Gastrocnemius medialis (tissue), 4 donors: ENCODE data around the gene SPTBN1. TPM values are rescaled to one million over a fixed set of nuclear protein-coding genes. Genes with fewer than 3 reads are reported as not detected.

Experiments
- ATAC-seq, 2 donors: fragments of 150-250 bp; one replicate each; pipeline ENCODE4 v1.9.1; 2016
- DNase-seq, 2 donors: peaks; one replicate each; pipeline ENCODE4 v3.0.0-alpha.2; 2019
- H3K27ac ChIP-seq, 4 donors: fragments of 200-600 bp; sonication (generic); 1 replicate in 1 of 4; 2 replicates in 3 of 4; pipeline ENCODE4 v1.5.1; 2016 to 2018; ENCODE audit warnings: mild to moderate bottlenecking in 2 of 4, moderate library complexity in 1 of 4
- H3K27me3 ChIP-seq, 3 donors: fragments of 200-600 bp; sonication (generic) in 2 of 3; 1 replicate in 1 of 3; 2 replicates in 2 of 3; pipeline versions ENCODE4 v1.5.1 to v1.6.0; 2016 to 2019; ENCODE audit warnings: mild to moderate bottlenecking in 1 of 3, moderate library complexity in 1 of 3
- H3K36me3 ChIP-seq, 2 donors: fragments of 200-600 bp; sonication (generic) in 1 of 2; one replicate each; pipeline ENCODE4 v1.5.1; 2017 to 2018
- H3K4me1 ChIP-seq, 2 donors: fragments of 200-600 bp; sonication (generic) in 1 of 2; one replicate each; pipeline ENCODE4 v1.5.1; 2016 to 2017; ENCODE audit warnings: mild to moderate bottlenecking in 2 of 2
- H3K4me3 ChIP-seq, 4 donors: fragments of 200-600 bp; sonication (generic) in 3 of 4; 1 replicate in 1 of 4; 2 replicates in 3 of 4; pipeline ENCODE4 v1.5.1; 2016 to 2019; ENCODE audit warnings: mild to moderate bottlenecking in 2 of 4
- H3K9me3 ChIP-seq, 3 donors: fragments of 200-600 bp; sonication (generic) in 2 of 3; 1 replicate in 1 of 3; 2 replicates in 2 of 3; pipeline ENCODE4 v1.5.1; 2016 to 2019
- POLR2A ChIP-seq, 2 donors: fragments of 450-650 bp; IDR thresholded peaks; one replicate each; pipeline ENCODE4 v1.6.1; 2017; ENCODE audit warnings: antibody characterized with exemption in 2 of 2, mild to moderate bottlenecking in 2 of 2, moderate library complexity in 2 of 2
- in situ Hi-C, 4 donors: fragments of 200-750 bp; cut with MboI; loops; one replicate each; pipeline versions ENCODE4 v1.15.0 to v1.8.0; 2017; ENCODE audit warnings: low sequenced_read_pairs in 4 of 4
- intact Hi-C: fragments of 100-400 bp; cut with DNase I; formaldehyde crosslinking; loops from one replicate; pipeline ENCODE4 v1.15.1; 2023; ENCODE audit warnings: low total_unique reads
- total RNA-seq, 4 donors: library from RNA; depleted of rRNA; stranded (reverse); fragments of >200 nt; gene quantifications; one replicate each; pipeline versions ENCODE4 v1.1.0 to v1.2.3, GENCODE V29; 2016
- TF ChIP-seq, protein P1 (sequence below), 5 experiments: fragments of 450-650 bp in 3 of 5; fragments of 200-600 bp in 2 of 5; sonication (generic) in 2 of 5; IDR thresholded peaks in 4 of 5; conservative IDR thresholded peaks in 1 of 5; 1 replicate in 4 of 5; 2 replicates in 1 of 5; pipeline ENCODE4 v1.5.1; 2016 to 2019; ENCODE audit warnings: antibody characterized with exemption in 5 of 5, mild to moderate bottlenecking in 3 of 5, moderate library complexity in 3 of 5

Gene SPTBN1
- total RNA-seq, 4 donors from 2014 or later = 107 to 191 (median 119) TPM

DNA sequence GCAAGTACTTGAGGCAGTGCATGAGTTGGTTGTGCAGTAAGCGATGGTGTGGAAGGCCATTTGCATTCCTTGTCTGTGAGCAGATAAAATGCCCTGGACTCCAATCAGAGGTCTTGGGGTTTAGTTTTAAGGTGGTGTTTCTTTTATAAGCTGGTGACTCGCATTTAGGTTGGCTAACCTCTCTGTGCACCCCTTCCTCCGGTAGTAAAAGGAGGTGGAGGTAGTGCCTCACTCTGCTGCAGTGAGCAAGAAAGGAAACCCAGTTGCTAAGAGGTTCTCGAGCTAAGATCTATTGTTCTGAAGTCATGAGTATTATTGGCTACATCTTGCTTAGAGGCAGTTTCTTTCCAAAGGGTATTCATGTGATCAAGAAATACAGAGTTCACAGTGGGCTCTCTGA, 193.1 kb downstream of the SPTBN1 start:
- Histone ChIP-seq H3K4me3 (no peak overlapping the region), H3K27ac (no peak overlapping the region), H3K4me1 (no peaks in the 10 kb centered on the region), H3K27me3 (no peaks in the 10 kb centered on the region), H3K9me3 (no peaks in the 10 kb centered on the region), H3K36me3 (peaks cover 2 to 99% of the 10 kb centered on the region in 2 donors)
- TF ChIP-seq, protein P1, sequence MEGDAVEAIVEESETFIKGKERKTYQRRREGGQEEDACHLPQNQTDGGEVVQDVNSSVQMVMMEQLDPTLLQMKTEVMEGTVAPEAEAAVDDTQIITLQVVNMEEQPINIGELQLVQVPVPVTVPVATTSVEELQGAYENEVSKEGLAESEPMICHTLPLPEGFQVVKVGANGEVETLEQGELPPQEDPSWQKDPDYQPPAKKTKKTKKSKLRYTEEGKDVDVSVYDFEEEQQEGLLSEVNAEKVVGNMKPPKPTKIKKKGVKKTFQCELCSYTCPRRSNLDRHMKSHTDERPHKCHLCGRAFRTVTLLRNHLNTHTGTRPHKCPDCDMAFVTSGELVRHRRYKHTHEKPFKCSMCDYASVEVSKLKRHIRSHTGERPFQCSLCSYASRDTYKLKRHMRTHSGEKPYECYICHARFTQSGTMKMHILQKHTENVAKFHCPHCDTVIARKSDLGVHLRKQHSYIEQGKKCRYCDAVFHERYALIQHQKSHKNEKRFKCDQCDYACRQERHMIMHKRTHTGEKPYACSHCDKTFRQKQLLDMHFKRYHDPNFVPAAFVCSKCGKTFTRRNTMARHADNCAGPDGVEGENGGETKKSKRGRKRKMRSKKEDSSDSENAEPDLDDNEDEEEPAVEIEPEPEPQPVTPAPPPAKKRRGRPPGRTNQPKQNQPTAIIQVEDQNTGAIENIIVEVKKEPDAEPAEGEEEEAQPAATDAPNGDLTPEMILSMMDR (IDR thresholded peaks at IDR 0.05 in 4 of 5, conservative IDR thresholded peaks at IDR 0.05 in 1 of 5) = no peak
- TF ChIP-seq POLR2A (IDR thresholded peaks at IDR 0.05) = no peak
- DNase-seq (no peak), ATAC-seq (no peak)
- in situ Hi-C loops = no loop called here
- intact Hi-C loops = no loop called here

DNA sequence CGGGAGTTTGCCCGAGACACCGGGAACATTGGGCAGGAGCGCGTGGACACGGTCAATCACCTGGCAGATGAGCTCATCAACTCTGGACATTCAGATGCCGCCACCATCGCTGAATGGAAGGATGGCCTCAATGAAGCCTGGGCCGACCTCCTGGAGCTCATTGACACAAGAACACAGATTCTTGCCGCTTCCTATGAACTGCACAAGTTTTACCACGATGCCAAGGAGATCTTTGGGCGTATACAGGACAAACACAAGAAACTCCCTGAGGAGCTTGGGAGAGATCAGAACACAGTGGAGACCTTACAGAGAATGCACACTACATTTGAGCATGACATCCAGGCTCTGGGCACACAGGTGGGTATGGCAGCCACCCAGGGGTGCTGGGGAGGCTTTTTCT, 193.5 kb downstream of the SPTBN1 start:
- no peaks in the 10 kb centered on the region for H3K9me3 ChIP-seq
- no peak overlapping the region for H3K4me3 ChIP-seq
- H3K36me3 ChIP-seq = peaks cover 0 to 99% of the 10 kb centered on the region in 2 donors
- no peaks in the 10 kb centered on the region for H3K27me3 ChIP-seq
- TF ChIP-seq, protein P1 (IDR thresholded peaks at IDR 0.05 in 4 of 5, conservative IDR thresholded peaks at IDR 0.05 in 1 of 5) = no peak
- TF ChIP-seq POLR2A (IDR thresholded peaks at IDR 0.05) = no peak
- ATAC-seq = no peak
- no peak overlapping the region for H3K27ac ChIP-seq
- in situ Hi-C loops (loop anchor here in 1 of 4 donors (10.0 to 25.0 kb wide), 2 partner anchors 55 to 188 kb away; no protein-coding TSS in a partner anchor), intact Hi-C loops (no loop called here)
- no peaks in the 10 kb centered on the region for H3K4me1 ChIP-seq
- DNase-seq = no peak

DNA sequence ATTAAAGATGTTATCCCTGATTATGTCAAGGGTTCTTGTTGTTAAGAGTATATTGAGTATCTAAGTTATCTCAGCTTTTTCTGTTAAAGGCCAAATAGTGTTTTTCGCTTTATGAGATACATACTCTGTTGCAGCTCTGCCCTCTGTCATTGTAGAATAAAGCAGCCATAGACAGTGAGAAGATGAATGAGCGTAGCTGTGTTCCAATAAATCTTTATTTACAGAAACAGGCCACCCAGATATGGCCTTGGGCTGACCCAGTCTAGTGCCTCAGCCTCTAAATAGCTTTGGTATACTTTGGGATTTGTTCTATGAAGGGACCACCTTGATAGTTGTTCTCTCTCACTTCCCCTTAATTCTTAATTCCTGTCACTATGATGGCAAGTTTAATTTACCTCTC, 194.5 kb downstream of the SPTBN1 start:
- TF ChIP-seq POLR2A (IDR thresholded peaks at IDR 0.05) = no peak
- TF ChIP-seq, protein P1 (IDR thresholded peaks at IDR 0.05 in 4 of 5, conservative IDR thresholded peaks at IDR 0.05 in 1 of 5) = no peak
- Histone ChIP-seq H3K27me3 (no peaks in the 10 kb centered on the region), H3K27ac (no peak overlapping the region), H3K9me3 (no peaks in the 10 kb centered on the region), H3K4me1 (no peaks in the 10 kb centered on the region), H3K4me3 (no peak overlapping the region), H3K36me3 (peaks cover 0 to 97% of the 10 kb centered on the region in 2 donors)
- intact Hi-C loops = no loop called here
- DNase-seq = no peak
- in situ Hi-C loops = loop anchor here in 1 of 4 donors (10.0 to 25.0 kb wide), 2 partner anchors 54 to 187 kb away; no protein-coding TSS in a partner anchor
- no peak for ATAC-seq

DNA sequence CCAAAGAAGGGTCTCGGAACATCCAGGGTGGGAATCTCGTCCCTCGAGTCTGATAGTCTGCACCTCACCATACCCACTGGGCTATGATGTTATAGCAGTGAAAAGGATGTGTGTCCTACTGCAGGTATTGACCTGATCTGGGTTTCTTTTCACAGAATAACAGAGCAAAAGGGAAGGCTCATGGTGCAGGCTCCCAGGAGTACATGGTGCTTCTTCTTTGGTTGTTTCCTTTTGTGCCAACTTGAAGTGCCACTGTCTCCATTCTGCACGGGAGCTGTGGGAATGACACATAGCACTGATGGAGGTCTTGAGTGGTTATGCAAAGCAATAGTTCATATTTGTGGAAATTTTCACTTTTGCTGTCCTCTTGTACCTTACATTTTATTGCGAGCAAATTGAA, 195.2 kb downstream of the SPTBN1 start:
- DNase-seq (no peak), ATAC-seq (no peak)
- Histone ChIP-seq H3K4me3 (no peak overlapping the region), H3K27me3 (no peaks in the 10 kb centered on the region), H3K9me3 (no peaks in the 10 kb centered on the region), H3K36me3 (peaks cover 0 to 97% of the 10 kb centered on the region in 2 donors), H3K27ac (no peak overlapping the region), H3K4me1 (no peaks in the 10 kb centered on the region)
- intact Hi-C loops (no loop called here), in situ Hi-C loops (loop anchor here in 1 of 4 donors (10.0 to 25.0 kb wide), 2 partner anchors 54 to 186 kb away; no protein-coding TSS in a partner anchor)
- no peak for TF ChIP-seq POLR2A (IDR thresholded peaks at IDR 0.05)
- TF ChIP-seq, protein P1 (IDR thresholded peaks at IDR 0.05 in 4 of 5, conservative IDR thresholded peaks at IDR 0.05 in 1 of 5) = no peak

DNA sequence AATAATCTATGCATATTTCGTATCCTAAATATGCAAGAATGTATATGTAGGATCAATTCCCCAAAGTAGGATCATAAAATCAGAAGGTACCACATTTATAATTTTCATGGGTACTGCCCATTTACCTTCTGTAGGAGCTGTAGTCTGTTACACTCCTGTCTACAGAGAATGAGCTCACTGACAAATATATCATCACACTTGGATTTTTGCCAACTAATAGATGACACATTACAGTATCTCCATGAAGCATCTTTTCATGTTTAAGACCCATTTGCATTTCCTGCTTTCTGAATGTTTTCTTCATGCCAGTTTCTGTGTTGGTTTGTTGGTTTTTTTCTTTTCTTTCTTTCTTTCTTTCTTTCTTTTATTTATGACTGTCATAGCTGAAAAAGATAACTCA, 196.4 kb downstream of the SPTBN1 start:
- H3K36me3 ChIP-seq = peaks cover 0 to 93% of the 10 kb centered on the region in 2 donors
- in situ Hi-C loops (loop anchor here in 1 of 4 donors (10.0 to 25.0 kb wide), 2 partner anchors 52 to 185 kb away; no protein-coding TSS in a partner anchor), intact Hi-C loops (no loop called here)
- H3K4me1 ChIP-seq = no peaks in the 10 kb centered on the region
- H3K9me3 ChIP-seq = no peaks in the 10 kb centered on the region
- H3K4me3 ChIP-seq = no peak overlapping the region
- DNase-seq = no peak
- H3K27ac ChIP-seq = no peak overlapping the region
- no peaks in the 10 kb centered on the region for H3K27me3 ChIP-seq
- ATAC-seq = no peak
- TF ChIP-seq, protein P1 (IDR thresholded peaks at IDR 0.05 in 4 of 5, conservative IDR thresholded peaks at IDR 0.05 in 1 of 5) = no peak
- TF ChIP-seq POLR2A (IDR thresholded peaks at IDR 0.05) = no peak
